ENCODE results near the gene CCR6. TPM values are rescaled to one million over a fixed set of nuclear protein-coding genes. Genes with fewer than 3 reads are reported as not detected.

The CCR6 gene
- total and polyA plus RNA-seq, 8 donors, result 0.10 to 0.71 TPM; not detected in 6

DNA sequence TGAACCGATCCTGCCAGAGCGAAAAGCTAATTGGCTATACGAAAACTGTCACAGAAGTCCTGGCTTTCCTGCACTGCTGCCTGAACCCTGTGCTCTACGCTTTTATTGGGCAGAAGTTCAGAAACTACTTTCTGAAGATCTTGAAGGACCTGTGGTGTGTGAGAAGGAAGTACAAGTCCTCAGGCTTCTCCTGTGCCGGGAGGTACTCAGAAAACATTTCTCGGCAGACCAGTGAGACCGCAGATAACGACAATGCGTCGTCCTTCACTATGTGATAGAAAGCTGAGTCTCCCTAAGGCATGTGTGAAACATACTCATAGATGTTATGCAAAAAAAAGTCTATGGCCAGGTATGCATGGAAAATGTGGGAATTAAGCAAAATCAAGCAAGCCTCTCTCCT lies 14.2 kb downstream of the CCR6 start:
- Histone ChIP-seq H3K27me3 (peaks cover 0 to 4% of the 10 kb centered on the region in 2 donors), H3K27ac (no peak overlapping the region), H3K36me3 (no peaks in the 10 kb centered on the region), H3K9me3 (no peaks in the 10 kb centered on the region), H3K4me3 (no peak overlapping the region), H3K4me1 (no peaks in the 10 kb centered on the region)
- intact Hi-C loops (cut with DNase I), result no loop called here
- DNase-seq, result no peak
- ATAC-seq, result no peak
- TF ChIP-seq, protein P1, sequence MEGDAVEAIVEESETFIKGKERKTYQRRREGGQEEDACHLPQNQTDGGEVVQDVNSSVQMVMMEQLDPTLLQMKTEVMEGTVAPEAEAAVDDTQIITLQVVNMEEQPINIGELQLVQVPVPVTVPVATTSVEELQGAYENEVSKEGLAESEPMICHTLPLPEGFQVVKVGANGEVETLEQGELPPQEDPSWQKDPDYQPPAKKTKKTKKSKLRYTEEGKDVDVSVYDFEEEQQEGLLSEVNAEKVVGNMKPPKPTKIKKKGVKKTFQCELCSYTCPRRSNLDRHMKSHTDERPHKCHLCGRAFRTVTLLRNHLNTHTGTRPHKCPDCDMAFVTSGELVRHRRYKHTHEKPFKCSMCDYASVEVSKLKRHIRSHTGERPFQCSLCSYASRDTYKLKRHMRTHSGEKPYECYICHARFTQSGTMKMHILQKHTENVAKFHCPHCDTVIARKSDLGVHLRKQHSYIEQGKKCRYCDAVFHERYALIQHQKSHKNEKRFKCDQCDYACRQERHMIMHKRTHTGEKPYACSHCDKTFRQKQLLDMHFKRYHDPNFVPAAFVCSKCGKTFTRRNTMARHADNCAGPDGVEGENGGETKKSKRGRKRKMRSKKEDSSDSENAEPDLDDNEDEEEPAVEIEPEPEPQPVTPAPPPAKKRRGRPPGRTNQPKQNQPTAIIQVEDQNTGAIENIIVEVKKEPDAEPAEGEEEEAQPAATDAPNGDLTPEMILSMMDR (IDR thresholded peaks at IDR 0.05), result no peak

- intact Hi-C loops (cut with DNase I), result no loop called here
- no peaks in the 10 kb centered on the region for H3K36me3 ChIP-seq
- H3K27ac ChIP-seq, result no peak overlapping the region
- TF ChIP-seq, protein P1 (IDR thresholded peaks at IDR 0.05), result no peak
- no peak for ATAC-seq
- H3K9me3 ChIP-seq, result no peaks in the 10 kb centered on the region
- H3K4me3 ChIP-seq, result no peak overlapping the region
- no peaks in the 10 kb centered on the region for H3K4me1 ChIP-seq
- H3K27me3 ChIP-seq, result peaks cover 0 to 4% of the 10 kb centered on the region in 2 donors
- no peak for DNase-seq
These were observed 15.0 kb downstream of the CCR6 start for GRCh38 chr6:167137881-167138280.

DNA sequence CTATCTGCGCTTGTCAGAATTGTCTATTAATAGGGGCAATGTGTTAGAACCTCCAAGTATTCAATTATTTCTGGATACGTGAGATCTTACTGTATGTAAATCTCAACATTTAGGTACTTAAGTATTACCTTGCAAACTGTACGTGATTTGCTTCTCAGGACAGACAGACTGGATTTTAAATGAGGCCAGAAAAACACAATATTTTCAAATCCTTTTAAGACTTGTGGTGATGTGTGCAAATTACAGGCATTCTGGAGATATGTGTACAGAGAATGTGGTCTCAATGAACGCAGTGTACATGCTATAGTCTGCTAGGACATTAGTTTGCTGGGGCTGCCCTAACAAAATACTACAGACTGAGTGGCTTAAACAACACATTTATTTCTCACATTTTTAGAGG lies 16.9 kb downstream of the CCR6 start:
- intact Hi-C loops (cut with DNase I), result loop anchor here in 1 of 2 donors (10.0 kb wide), 1 partner anchor 365 kb away; no protein-coding TSS in a partner anchor
- TF ChIP-seq, protein P1 (IDR thresholded peaks at IDR 0.05), result no peak
- Histone ChIP-seq H3K4me1 (no peaks in the 10 kb centered on the region), H3K27ac (no peak overlapping the region), H3K4me3 (no peak overlapping the region), H3K9me3 (no peaks in the 10 kb centered on the region), H3K36me3 (no peaks in the 10 kb centered on the region), H3K27me3 (peaks cover 0 to 12% of the 10 kb centered on the region in 2 donors)
- DNase-seq (no peak), ATAC-seq (no peak)

- H3K27ac ChIP-seq, result no peak overlapping the region
- H3K9me3 ChIP-seq, result no peaks in the 10 kb centered on the region
- no peaks in the 10 kb centered on the region for H3K36me3 ChIP-seq
- no peak for DNase-seq
- intact Hi-C loops (cut with DNase I), result loop anchor here in 1 of 2 donors (10.0 kb wide), 1 partner anchor 366 kb away; no protein-coding TSS in a partner anchor
- TF ChIP-seq, protein P1 (IDR thresholded peaks at IDR 0.05), result no peak
- no peak for ATAC-seq
- H3K27me3 ChIP-seq, result peaks cover 0 to 17% of the 10 kb centered on the region in 2 donors
- H3K4me1 ChIP-seq, result no peaks in the 10 kb centered on the region
- H3K4me3 ChIP-seq, result no peak overlapping the region
These were observed 17.9 kb downstream of the CCR6 start for GRCh38 chr6:167140589-167141474.

GRCh38 chr6:167141667-167142432 lies 19.0 kb downstream of the CCR6 start:
- Histone ChIP-seq H3K9me3 (no peaks in the 10 kb centered on the region), H3K4me1 (no peaks in the 10 kb centered on the region), H3K27me3 (peaks cover 0 to 17% of the 10 kb centered on the region in 2 donors), H3K4me3 (no peak overlapping the region), H3K36me3 (no peaks in the 10 kb centered on the region), H3K27ac (no peak overlapping the region)
- DNase-seq, result peak in 3 of 4 donors; percentile 44 to 92 (median 61)
- TF ChIP-seq, protein P1 (IDR thresholded peaks at IDR 0.05), result peak; percentile 62 to 67
- ATAC-seq, result peak; percentile 95
- intact Hi-C loops (cut with DNase I), result loop anchor here in 1 of 2 donors (10.0 kb wide), 1 partner anchor 367 kb away; no protein-coding TSS in a partner anchor

Measured in left lung (tissue), 10 donors.